HG02840 (cell line): ENCODE results near the gene NUP188.

Experiments used
- ATAC-seq: cut with Tn5 transposase; IDR thresholded peaks from one replicate; pipeline ENCODE4 v1.9.1; 2021; ENCODE audit warnings: mild to moderate bottlenecking, moderate library complexity, moderate number of reproducible peaks; ENCODE audit not compliant: unreplicated experiment, low FRiP score

Gene NUP188

DNA sequence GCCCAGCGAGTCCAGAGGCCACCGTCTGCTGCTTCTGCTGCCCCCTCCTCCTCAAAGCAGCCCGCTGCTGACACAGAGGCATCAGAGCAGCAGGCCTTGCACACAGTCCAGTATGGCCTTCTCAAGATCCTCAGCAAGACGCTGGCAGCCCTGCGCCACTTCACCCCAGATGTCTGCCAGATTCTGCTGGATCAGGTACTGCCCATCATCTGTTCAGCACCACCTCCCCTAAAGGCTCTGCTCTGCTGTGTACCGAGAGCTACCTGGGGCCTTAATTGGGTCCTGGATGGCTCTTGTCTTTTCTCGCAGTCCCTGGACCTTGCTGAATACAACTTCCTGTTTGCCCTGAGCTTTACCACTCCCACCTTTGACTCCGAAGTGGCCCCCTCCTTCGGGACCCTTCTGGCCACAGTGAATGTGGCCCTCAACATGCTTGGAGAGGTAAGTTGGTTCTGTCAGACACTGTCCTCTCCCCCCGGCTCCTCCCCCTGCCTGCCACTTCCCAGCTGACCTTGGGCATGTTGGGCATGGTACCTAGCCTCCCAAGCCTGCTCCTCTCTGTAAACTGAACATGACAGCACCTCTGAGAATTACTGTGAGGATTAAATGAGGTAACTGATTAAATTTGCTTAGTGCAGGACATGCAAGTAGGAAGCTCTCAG is 58.0 kb downstream of the NUP188 start:
- ATAC-seq, result no peak

DNA sequence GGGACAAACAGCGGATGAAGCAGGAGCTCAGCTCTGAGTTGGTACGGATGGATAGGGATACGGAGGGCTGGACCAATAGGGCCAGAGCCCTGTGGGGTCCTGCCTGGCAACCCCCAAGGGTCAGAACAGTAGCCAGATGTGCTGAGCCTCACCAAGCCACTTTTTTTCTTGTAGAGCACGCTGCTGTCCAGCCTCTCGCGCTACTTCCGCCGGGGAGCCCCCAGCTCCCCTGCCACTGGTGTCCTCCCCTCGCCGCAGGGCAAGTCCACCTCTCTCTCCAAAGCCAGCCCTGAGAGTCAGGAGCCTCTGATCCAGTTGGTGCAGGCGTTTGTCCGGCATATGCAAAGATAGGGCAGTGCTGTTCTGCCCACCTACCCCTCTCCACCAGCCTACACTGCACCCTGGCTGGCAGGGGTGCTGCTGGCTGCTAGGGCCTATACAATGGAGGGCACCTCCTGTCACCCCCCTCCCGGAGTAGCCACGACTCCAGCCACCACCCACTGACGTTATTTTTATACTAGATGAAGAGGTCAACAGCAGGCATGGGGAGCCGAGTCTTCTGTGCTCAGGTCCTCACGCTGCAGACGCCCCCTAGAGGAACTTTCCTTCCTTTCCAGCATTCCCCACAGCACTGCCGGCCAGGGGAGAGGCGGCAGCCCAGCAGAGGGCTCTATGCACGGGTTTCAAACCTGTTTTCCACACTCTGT is 59.0 kb downstream of the NUP188 start:
- ATAC-seq, result no peak

DNA sequence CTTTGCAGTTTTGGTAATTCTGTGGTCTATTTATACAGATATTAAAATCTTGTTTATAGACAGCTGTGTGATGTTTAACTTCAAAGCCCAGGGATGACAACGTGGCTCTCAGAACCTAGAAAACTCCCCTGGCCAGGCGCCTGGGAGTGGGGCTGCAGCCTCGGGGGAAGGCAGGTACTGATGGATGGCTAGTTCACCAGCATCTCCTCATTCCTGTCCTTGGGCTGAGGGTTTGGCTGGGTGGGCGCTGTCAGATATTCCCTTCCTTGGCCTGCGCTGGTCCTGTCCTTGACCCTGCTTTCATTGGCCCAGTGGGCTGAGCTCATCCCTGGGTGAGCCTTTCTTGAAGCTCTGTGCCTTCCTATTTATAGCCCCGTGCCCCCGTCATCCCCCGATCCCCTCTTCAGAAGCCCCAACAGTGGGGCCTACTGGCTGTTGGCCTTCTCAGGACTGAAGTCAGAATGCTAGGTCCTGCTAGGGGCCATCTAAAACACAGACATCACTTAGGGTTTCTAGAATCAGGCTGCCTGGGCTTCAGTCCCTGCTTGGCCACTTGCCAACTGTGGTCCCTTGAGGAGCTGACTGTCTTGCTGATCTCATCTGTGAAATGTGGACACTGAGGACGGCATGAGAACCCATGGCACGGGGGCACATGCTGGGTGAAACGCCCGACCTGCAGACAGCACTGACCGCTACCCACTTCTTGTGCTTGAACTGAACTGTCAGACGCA is 59.7 kb downstream of the NUP188 start:
- ATAC-seq, result no peak

DNA sequence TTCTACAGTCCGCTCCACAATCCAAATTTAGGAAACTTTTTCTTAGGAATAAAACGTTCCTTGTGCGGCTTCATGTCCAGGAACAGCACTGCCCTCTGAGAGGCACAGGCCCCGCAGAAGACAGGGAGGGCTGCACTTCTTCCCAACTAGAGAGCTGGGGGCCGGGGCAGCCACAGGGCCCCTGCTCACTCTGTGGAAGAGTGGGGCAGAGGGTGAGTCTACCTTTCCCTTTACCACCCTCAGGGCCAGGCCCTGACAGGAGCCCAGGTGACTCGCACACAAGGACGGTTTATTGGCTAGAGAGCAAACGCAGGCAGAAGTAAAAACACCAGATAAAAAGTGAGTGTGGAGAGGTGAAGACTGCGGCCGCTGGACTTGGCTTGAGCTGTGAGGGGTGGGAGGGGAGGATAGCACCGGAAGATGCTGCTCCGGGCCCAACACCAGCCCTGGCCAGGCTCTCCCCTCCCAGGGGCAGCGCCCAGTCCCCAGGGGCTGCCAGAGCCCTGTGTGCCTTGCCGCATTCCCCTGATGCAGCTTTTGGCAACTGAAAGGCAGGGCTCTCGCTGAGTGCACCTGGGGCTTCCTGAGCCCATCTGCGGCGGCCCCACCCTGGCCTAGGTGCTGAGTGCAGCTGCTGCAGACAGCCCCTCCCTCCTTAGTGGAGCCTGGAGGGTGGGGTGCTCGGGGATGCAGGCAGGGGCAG is 60.4 kb downstream of the NUP188 start:
- ATAC-seq, result no peak

DNA sequence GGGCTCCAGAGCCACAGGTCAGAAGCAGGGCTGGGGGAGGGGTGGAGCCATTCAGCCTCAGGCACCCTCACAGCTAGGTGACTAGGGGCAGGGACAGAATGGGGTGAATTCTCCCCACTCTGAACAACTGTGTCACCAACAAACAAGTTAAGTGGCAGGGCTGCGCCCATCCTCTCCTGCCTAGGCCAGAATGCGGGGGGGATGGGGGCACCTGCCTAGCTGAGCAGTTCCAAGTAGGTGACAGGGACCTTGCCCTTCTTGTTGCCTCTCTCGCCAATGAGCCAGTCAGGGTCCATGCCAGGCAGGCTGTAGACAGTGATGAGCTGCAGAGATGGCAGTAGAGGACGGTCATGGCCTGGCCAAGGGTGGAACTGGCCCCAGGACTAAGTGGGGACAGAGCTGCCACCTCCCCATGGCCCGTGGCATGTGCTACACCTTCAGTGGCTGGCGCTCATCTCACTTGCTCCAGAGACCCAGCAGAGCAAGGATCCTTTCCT is 61.0 kb downstream of the NUP188 start:
- ATAC-seq, result no peak

DNA sequence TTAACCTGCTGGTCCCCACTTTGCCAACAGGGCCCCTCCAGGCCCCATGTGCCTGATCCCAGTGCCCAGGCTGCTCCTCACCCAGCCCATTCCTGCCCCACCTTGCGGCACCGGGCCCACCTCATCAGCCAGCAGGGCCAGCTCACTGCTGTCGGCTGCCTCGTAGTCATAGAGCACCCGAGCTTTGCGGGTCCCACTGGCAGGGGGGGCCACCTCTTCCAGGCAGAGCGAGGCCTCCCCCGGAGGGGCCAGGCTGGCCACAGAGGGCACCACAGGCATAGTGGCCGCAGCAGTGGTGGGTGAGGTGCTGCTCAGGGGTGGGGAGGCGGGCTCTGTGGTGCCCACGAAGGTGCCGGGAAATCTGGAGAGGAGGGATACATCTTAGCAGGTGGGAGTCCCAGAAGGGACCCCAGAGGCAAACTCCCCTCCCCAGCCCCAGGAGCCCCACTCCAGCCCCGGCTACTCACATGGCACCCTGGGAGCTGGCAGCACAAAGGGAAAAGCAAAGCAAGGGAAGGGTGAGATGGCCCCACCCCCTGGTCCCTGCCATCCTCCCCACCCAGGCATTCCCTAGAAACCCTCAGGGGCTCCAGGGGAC is 61.6 kb downstream of the NUP188 start:
- ATAC-seq, result no peak

DNA sequence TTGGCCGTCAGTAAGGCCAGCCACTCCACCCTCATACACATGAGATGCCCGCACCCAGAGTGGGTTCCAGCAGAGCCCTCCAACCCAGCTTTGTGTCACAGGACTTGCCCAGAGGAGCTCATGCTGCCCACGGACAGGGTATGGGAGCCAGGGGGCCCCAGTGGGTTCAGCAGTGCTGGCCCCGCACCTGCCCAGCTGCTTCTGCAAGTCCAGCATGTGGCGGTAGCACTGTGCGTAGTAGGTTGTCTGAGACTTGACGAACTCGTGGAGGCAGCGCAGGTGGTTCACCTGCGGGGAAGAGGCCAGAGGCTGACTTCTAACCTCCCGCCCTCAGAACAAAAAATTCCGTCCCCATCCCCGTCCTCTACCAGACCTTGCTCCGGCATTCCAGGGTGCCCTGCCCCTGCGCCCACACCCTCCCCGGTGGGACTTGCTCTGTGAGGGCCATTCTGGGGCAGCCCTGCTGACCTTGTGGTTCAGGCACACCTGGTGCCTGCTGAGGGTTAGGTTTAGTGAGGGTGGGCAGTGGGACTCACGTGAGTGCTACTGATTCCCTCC is 62.2 kb downstream of the NUP188 start:
- no peak for ATAC-seq

DNA sequence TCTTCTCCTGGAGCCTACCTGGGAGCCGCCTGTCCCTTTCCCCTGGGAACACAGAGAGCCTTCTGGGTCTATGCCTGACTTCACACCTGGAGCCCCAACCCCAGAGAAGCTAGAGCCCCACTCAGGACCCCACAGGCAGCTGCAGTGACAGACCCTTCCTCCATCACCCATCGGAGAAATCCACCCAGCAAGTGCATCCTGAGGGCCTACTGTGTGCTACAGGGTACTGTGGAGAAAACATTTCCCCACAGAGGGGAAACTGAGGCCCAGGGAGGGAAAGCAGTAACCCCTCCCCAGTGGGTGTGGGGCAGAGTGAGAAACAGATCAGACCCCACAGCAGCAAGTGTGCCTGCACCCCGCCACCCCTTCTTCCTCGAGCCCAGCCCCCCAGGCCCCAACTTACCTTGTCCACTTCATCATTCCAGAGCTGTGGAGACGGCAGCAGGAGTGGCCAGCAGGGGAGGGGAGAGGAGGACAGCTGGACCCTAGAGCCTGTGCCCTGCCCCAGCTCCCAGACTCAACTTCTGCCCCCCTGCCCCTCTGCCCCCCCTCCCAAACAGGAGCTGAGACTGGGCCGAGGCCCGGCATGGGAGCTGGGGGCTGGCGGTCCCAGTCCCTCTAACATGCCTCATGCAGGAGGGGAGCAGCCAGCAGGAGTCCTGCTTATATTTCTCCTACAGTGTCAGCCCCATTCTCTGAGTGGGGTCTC is 62.9 kb downstream of the NUP188 start:
- ATAC-seq, result no peak

DNA sequence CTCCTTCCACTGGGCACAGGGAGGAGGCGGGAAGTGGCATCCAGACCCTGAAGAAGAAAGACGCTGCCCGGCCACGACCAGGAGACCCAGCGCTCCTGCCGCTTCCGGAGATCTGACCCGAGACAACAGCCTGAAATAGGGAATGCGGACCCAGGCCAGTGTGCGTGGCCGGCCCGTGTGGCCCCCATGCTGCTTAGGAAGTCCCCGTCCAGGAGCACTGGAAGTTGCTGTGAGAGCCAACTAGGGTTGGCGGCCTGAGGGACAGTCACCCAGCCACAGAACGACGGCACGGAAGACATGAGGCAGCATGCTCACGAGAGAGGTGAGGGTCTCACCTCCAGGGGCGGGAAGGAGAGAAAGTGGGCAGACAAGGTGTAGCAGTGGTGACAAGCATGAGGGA is 63.7 kb downstream of the NUP188 start:
- ATAC-seq, result no peak

DNA sequence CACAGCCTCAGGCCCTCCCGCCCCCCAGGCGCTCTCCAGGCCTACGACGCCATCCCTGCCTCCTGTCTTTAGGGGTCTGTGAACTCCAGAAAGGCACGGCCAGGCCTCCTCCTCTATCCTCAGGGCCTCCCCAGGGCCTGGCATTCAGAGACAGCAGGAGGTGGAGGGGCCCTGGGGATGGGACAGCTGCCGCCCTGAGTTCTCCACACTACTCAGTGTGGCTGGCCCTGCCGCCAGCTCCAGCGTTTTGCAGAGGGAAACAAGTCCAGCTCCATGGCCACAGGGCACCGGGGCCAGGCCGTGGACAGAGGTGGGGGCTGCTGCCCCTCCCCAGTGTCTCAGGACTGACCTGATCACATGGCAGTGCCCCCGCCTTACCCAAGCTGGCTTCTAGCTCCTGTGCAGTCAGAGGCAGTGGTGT is 64.3 kb downstream of the NUP188 start:
- no peak for ATAC-seq

DNA sequence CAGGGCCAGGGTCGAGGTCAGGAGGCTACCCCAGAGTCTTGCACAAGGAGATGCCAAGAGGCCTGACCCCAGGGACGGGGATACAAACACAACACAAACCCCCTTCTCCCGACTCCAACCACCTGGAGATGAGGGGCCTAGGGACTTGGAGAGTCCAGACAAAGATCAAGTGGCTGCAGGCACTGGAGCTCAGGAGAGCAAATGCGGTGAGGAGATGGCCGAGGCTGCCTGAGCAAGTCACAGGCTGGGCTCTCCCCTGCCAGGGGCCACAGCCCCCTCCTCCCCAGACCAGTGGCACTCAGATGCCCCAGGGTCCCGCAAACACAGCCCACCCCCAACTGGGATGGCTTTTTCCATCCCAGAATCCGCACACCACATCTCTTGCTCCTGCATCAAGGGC is 64.8 kb downstream of the NUP188 start:
- ATAC-seq, result no peak

DNA sequence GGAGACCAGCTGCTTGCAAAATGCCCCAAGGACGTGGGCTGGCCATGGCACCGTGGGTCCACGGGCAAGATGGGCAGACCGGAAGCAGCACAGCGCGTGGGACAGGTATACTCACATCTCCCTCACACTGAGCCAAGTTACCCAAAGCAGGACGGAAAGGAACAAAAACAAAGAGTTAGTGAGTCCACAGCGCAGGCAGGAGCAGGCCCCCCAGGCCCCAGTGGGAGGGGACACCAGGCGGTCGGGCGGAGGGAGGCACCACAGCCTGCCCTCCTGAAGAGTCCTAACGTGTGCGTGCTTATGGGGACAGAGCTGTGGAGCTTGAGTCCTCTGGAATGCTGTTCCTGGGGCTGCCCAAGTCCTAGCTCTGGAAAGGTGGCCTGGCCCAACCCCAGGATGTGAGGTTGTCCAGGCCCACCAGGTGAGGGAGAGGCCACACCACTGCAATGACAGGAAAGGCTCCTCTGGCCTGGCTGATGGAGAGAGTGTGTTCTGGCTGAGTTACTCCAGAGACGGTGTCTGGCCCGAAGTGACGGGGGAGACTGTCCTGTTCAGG is 65.5 kb downstream of the NUP188 start:
- ATAC-seq, result no peak

DNA sequence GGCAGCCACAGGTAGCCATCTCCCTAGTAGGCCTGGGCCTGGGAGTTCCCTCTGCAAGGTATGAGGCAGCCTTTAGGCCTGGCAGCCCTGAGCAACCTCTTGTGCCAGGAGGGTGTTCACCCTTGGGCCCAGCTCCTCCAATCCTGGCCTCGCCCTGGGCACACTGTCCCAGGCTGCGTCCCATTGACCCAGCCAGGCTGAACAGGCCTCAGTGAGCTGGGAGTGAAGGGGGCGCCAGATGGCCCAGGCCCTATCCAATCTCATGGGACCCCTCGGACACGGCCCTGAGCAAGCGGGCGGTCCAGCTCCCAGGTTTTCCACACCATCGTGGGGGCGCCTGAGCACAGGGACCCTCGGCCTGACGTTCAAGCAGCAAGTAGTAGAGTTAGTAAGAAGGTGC is 66.2 kb downstream of the NUP188 start:
- no peak for ATAC-seq

DNA sequence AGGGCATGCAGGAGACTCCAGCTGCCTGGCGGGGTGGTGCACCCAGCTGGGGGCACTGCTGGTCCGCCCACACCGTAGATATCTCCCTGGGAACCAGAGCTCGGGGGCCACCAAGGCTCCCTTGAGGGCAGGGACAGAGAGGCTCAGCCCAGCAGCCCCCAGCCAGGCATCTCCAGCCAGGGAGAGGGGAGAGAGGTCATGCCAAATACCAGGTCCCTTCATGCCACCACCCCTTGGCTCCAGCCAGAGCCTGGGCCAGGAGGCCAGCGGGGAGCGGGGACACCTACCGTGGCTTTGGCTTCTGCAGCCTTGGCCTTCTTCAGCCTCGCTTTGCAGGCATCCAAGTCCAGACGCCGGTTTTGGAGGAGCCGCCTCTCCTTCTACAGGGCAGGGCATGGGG is 66.6 kb downstream of the NUP188 start:
- no peak for ATAC-seq

DNA sequence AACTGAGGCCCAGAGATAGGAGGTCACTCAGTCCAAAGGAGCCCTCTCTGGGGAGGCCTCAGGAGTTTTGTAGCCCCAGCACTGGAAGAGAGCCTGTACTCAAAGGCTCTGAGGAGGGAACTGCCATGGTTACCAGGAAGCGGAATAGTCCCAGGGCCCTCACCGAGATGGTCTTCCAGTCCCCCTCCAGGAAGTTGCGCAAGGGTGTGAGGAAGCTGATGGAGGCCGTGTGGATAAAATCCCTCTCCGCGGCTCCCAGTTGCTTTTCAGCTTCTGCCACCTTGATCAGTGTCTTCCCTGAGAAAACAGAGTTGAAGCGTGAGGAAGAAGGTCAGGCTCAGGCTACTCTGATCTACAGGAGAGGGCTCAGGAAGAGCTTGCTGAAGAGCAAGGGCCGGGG is 67.1 kb downstream of the NUP188 start:
- ATAC-seq, result no peak

DNA sequence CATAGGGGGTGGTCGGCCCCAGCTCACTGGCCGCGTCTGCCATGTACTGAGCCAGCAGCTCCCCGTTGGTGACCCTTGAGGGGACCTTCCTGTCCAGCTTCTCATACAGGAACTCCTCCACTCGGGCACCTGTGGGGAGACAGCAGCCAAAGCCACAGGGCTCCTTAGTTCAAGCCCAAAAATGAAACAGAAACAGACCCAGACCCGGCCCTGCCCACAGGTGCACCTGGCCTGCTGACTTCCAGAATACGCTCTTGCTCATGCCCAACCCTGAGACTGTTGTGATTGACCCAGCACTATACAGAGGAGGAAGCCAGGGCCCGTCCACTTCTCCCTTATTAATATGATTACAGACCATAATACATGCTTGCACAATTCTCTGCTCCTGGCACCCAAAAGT is 73.6 kb downstream of the NUP188 start:
- ATAC-seq, result no peak

DNA sequence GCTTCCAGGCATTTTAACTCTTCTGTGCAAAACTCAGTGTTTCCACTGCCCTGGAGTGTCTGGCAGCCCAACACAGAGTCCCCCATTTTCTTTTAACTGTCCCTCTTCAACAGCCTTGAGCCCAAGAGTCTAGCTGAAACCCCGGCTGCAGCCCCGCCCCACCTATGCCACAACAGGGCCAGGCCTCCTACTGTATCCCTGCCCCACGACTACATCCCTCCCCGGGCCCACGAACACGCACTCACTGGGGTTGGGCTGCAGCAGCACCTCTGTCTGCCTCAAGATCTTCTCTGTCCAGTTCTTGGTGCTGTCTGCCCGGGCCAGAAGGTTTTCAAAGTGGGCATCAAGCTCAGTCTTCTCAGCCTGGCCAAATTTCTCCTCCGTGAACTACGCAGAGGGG is 74.5 kb downstream of the NUP188 start:
- no peak for ATAC-seq

DNA sequence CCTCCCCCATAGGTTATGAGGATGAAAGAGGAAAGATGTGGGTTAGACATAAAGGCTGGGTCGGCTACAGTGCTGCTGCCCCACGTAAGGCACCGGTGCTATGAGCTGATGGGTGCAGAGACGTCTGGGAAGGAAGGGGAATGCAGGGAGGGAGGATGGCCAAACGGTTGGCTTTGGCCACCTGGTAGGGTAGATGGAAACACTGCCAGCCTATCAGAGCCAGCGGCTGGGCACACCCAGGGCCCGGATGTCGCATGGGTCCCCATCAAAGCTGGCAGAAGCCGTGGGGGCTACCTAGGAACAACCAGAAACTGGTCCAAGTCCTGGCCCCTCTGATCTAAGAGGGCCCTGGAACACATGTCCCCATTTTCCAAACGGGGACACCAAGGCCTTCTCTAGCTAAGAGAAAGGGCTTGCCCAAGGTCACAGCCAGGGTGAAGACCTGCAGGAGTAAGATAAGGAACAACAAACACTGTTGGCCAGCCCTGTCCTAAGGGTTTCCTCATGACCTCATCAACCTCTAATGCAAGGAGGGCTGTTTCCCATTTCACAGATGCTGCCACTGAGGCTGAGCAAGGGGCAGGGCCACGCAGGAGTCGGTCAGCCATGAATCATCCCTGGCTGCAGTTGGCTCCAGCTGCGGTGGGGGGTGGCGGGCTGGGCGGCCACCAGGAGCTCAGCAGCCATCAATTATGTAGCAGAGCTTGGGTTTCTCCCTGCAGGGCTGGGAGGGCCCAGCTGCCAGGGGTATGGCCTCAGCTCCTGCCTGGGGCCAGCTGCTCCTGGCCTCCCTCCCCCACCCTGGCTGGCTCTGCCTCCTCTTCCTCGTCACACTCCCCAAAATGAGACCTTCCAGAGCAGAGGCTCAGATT is 75.8 kb downstream of the NUP188 start:
- ATAC-seq, result no peak

DNA sequence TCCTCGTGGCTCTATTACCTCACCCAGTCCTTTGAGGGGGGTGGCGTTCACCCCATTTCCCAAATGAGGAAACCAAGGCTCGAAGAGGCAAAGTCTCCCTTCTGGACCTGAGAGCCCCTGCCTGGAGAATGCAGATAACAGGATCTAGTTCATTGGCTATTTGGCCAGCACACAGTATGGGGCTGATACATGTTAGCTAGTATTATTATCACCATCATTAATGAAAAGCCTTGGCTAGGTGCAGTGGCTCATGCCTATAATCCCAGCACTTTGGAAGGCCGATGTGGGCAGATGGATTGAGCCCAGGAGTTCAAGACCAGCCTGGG is 76.4 kb downstream of the NUP188 start:
- ATAC-seq, result no peak
